Small intestine (tissue), 7 donors: ENCODE results near the gene FRAS1. TPM values are rescaled to one million over a fixed set of nuclear protein-coding genes. Genes with fewer than 3 reads are reported as not detected.
A peak's percentile ranks its signal among the peaks of the same experiment; 100 is the strongest.

Experiments used
- DNase-seq, 2 donors: peaks; one replicate each; pipeline versions ENCODE4 v3.0.0 to v3.0.0-alpha.2; 2013
- FAIRE-seq: peaks from 2 replicates; lab custom pipeline; 2012; peaks lifted over from hg19 to GRCh38; lab: Jason Lieb, UNC
- H3K27ac ChIP-seq, 3 donors: one replicate each; pipeline ENCODE4 v1.5.1; 2013; ENCODE audit warnings: low read length in 2 of 3, mild to moderate bottlenecking in 2 of 3, control low read depth in 1 of 3, inconsistent platforms in 1 of 3, low read depth in 1 of 3, moderate library complexity in 1 of 3
- H3K27me3 ChIP-seq, 3 donors: one replicate each; pipeline ENCODE4 v1.6.1; 2013; ENCODE audit warnings: low read length in 3 of 3, inconsistent platforms in 1 of 3; ENCODE audit not compliant: control insufficient read depth in 3 of 3, insufficient read depth in 3 of 3
- H3K36me3 ChIP-seq, 3 donors: one replicate each; pipeline ENCODE4 v1.6.1; 2013; ENCODE audit warnings: low read length in 3 of 3, inconsistent platforms in 1 of 3, low read depth in 1 of 3, mild to moderate bottlenecking in 1 of 3, moderate library complexity in 1 of 3; ENCODE audit not compliant: control insufficient read depth in 3 of 3, insufficient read depth in 2 of 3
- H3K4me1 ChIP-seq, 3 donors: one replicate each; pipeline ENCODE4 v1.6.1; 2013; ENCODE audit warnings: low read length in 2 of 3, inconsistent platforms in 1 of 3, low read depth in 1 of 3, mild to moderate bottlenecking in 1 of 3, moderate library complexity in 1 of 3; ENCODE audit not compliant: control insufficient read depth in 3 of 3, insufficient read depth in 2 of 3
- H3K4me3 ChIP-seq, 3 donors: one replicate each; pipeline ENCODE4 v1.5.1; 2013; ENCODE audit warnings: low read length in 3 of 3, control low read depth in 1 of 3, inconsistent platforms in 1 of 3, low read depth in 1 of 3, mild to moderate bottlenecking in 1 of 3, moderate library complexity in 1 of 3
- H3K9me3 ChIP-seq, 2 donors: one replicate each; pipeline ENCODE4 v1.6.1; 2013; ENCODE audit warnings: low read depth in 1 of 2, low read length in 1 of 2; ENCODE audit not compliant: control insufficient read depth in 2 of 2, insufficient read depth in 1 of 2
- WGBS, 3 donors: extraction: QIAGEN DNeasy Blood & Tissue Kit; methylation state at CpG; one replicate each; pipeline ENCODE4 v1.1.7; 2013; 5-methylcytosine and 5-hydroxymethylcytosine counted together
- polyA plus RNA-seq, 4 donors: library from polyadenylated mRNA; stranded (reverse) in 3 of 4; unstranded in 1 of 4; fragments of 200-250 nt in 3 of 4; fragments of 120-200 nt in 1 of 4; gene quantifications; one replicate each; pipeline versions ENCODE4 v1.2.1 to v1.2.3, GENCODE V29; 2013
- donor health status: healthy with polysubstance abuse.
- donor health status: control.
- donor health status: control.
- donor health status: Bipolar disorder and iron deficiency.
- donor health status: healthy.

The FRAS1 gene
- polyA plus RNA-seq, 4 donors: 0.16 to 12.6 TPM; not detected in 2

DNA sequence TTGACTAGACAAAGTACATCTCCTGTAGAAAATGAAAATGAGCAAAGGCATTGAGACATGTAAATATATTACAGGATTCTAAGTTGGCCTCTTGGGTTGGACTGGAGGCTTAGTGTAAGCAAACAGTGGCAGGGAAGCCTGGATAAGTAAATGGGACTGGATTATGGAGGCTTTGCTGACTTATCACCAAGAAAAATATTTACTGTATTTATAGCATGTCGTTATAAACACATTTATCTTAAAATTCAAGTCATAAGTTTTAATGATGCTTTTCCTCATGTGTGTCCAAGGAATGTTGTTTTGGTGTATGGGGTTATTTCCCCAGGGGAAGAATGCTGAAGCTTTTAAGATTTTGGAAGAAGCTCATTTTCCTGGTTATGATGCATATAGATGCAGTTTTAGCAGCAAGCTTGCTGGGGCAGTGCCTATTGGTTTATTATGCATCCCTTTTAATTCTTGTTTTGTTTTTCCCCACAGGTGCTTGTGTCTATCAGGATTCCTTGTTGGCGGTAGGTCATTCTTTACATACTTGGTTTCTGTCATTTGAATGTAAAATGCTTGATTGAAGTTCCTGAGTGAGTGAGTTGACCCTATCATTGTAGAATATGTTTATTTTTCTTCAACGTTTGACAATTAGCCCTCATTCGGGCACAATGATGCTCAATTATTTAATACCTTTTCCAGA is 8.5 kb downstream of the FRAS1 start:
- 49 to 51% (median 50%) methylated on average over 4 of the region's 4 CpGs for WGBS, 3 donors
- Histone ChIP-seq H3K4me3 (no peak overlapping the region), H3K27me3 (peaks cover 0 to 3% (median 0%) of the 10 kb centered on the region in 3 donors), H3K36me3 (no peaks in the 10 kb centered on the region), H3K27ac (no peak overlapping the region), H3K9me3 (no peaks in the 10 kb centered on the region), H3K4me1 (peaks cover 0 to 3% (median 0%) of the 10 kb centered on the region in 3 donors)
- DNase-seq: peak; percentile 3 to 43
- FAIRE-seq: no peak

DNA sequence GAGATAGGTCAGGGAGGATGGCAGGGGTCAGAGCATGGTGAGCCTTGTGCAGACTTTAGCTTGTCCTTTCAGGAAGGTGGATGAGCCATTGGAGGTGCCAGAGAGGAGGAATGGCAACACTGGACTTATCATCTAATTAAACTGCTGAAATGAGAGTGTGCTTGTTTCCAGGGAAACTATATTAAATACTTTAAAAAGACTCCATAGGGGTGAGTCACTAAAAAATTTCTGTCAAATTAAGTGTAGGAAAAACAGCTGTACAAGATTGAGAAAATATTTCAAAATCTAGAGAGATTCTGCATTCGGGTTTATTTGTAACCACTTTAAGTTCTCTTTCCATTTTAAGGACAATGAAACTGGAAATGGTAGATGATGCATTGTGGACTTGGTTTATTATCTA is 11.4 kb downstream of the FRAS1 start:
- no peaks in the 10 kb centered on the region for H3K9me3 ChIP-seq
- peaks cover 0 to under 1% (median 0%) of the 10 kb centered on the region in 3 donors for H3K27me3 ChIP-seq
- no peak overlapping the region for H3K27ac ChIP-seq
- H3K4me3 ChIP-seq: no peak overlapping the region
- DNase-seq: no peak
- H3K4me1 ChIP-seq: peaks cover 0 to 3% (median 0%) of the 10 kb centered on the region in 3 donors
- FAIRE-seq: no peak
- 46 to 94% (median 55%) methylated on average over 1 of the region's 1 CpG for WGBS, 3 donors
- no peaks in the 10 kb centered on the region for H3K36me3 ChIP-seq

DNA sequence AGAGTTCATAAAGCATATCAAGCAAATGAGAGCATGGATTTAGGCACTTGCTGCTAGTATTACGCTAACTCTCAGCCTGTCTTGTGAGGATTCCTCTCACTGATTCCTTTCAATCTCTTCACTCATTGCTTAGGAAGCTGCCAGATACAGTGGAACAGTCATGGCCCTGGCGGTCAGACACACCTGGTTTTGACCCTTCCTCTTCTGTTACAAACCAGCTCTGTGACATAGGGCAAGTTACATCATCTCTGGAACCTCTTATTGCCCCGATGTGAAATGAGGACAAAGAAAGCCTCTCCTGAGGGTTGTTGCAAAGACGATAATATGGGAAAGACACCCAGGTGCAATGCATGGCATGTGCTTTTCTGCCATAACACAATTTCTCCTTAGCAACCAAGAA is 12.2 kb downstream of the FRAS1 start:
- WGBS, 3 donors: 59 to 81% (median 74%) methylated on average over 4 of the region's 4 CpGs
- Histone ChIP-seq H3K36me3 (no peaks in the 10 kb centered on the region), H3K4me1 (peaks cover 0 to 4% (median 0%) of the 10 kb centered on the region in 3 donors), H3K27ac (no peak overlapping the region), H3K9me3 (no peaks in the 10 kb centered on the region), H3K4me3 (no peak overlapping the region), H3K27me3 (no peaks in the 10 kb centered on the region)
- DNase-seq (peak in 1 of 2 donors; percentile 68), FAIRE-seq (no peak)

DNA sequence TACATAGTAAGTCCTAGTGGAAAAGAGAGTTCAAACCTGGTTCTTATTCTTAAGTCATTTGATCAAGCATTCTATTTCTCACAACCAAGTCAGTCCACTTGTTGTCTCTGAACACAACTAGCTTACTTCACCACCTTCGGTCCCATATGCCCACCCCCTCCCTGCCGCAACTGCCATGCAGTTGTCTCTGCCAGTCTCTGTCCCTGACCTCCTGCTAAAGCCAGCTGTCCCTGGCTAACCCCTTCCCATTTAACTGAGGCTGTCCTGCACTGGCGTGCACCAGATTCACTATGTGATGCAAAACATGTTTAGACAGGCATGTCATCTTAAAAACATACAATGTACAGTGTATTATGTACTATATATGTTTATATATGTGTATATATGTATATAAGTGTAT is 12.7 kb downstream of the FRAS1 start:
- Histone ChIP-seq H3K27ac (no peak overlapping the region), H3K9me3 (no peaks in the 10 kb centered on the region), H3K4me3 (no peak overlapping the region), H3K36me3 (no peaks in the 10 kb centered on the region), H3K27me3 (no peaks in the 10 kb centered on the region), H3K4me1 (peaks cover 0 to 7% (median 0%) of the 10 kb centered on the region in 3 donors)
- 66 to 91% (median 89%) methylated on average over 3 of the region's 3 CpGs for WGBS, 3 donors
- FAIRE-seq (no peak), DNase-seq (no peak)

DNA sequence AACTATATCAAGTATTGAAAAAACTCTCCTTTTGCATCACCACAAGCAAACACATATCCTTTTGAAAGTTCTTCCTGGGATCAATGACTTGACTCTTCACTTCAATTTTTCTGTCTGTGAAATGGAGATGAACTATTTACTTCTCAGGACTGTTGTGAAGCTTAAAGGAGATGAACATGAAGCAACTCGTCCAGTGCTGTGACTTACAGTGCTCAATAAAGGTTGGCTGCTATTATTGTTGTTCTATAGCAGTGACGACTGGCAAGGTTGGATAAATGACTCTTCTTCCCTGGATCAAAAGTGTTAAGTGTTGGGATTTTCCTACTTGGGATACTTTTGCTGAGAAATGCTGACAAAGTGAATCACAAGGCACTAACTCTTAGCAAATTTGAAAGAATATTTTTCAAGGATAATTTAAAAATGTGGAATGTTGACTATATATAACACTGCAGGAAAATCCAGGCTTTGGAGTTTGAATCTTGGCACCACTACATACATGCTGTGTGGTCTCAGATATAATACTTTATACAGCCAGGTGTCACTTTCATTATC is 13.7 kb downstream of the FRAS1 start:
- Histone ChIP-seq H3K27ac (no peak overlapping the region), H3K4me3 (no peak overlapping the region), H3K36me3 (no peaks in the 10 kb centered on the region), H3K4me1 (peaks cover 0 to 7% (median 0%) of the 10 kb centered on the region in 3 donors), H3K9me3 (no peaks in the 10 kb centered on the region), H3K27me3 (no peaks in the 10 kb centered on the region)
- 70 to 79% (median 72%) methylated on average over 2 of the region's 2 CpGs for WGBS, 3 donors
- FAIRE-seq (no peak), DNase-seq (no peak)

DNA sequence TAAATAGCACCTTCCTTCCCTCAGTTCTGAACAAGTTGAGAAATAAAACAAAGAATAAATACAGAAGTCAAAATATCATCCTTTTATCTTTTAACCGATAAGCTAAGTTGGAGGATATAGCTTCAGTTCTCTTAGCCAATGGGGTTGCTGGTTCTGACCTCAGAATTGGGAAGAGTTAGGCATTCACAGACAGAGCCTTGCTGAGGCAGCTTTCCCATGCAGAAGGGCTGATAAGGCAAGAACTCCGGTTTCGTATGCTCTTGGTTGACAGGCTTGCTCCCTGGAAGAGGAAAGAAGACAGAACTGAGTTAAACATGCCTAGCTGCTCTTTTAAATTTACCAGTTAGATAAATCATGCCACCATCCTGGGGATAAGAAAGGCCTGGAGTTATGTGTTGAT is 17.6 kb downstream of the FRAS1 start:
- Histone ChIP-seq H3K4me3 (no peak overlapping the region), H3K4me1 (peaks cover 0 to 6% (median 0%) of the 10 kb centered on the region in 3 donors), H3K27ac (no peak overlapping the region), H3K9me3 (no peaks in the 10 kb centered on the region), H3K27me3 (no peaks in the 10 kb centered on the region), H3K36me3 (no peaks in the 10 kb centered on the region)
- FAIRE-seq (no peak), DNase-seq (no peak)
- 79 to 93% (median 88%) methylated on average over 3 of the region's 3 CpGs for WGBS, 3 donors

DNA sequence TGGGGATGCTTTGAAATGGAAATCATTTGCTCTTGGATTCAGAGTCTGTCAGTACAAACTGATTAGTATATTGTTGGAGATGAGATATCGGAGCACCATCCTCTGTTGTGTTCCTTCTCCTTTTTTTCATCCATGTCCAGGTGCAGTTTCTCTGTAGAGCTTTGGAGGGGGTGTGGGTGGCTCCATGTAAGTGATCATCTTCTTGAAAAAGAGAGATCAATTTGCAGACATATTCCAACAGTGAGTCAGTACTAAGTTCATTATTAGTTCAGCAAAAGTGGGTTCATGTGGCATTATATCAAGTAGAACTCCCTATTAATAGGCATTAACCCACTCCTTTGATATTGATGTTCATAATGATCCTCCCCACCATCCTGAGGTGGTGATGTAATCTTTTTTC is 18.9 kb downstream of the FRAS1 start:
- Histone ChIP-seq H3K9me3 (no peaks in the 10 kb centered on the region), H3K27me3 (no peaks in the 10 kb centered on the region), H3K27ac (no peak overlapping the region), H3K4me1 (peaks cover 0 to 4% (median 0%) of the 10 kb centered on the region in 3 donors), H3K36me3 (no peaks in the 10 kb centered on the region), H3K4me3 (no peak overlapping the region)
- 88 to 96% (median 89%) methylated on average over 1 of the region's 1 CpG for WGBS, 3 donors
- FAIRE-seq (no peak), DNase-seq (no peak)

DNA sequence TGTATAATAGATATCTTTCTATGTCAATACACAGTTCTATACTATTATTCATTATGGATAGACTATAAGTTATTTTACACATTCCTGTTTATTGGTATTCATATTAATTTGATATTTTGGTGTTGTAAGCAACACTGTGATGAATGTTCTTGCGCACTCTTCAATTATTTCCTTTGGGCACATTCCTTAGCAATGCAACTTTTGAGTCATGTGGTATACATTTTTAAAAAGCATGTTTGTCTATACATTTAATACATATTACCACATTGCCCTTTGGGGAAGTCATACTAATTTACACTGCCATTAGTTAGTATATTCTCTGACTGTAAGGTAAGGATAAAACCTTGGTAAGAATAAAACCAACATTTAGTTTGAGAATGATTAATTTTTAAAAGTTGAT is 21.0 kb downstream of the FRAS1 start:
- FAIRE-seq: no peak
- 97 to 100% (median 100%) methylated on average over 1 of the region's 1 CpG for WGBS, 3 donors
- DNase-seq: no peak

More for the DNA sequence above, 21.0 kb downstream of the FRAS1 start:
- Histone ChIP-seq H3K27me3 (no peaks in the 10 kb centered on the region), H3K9me3 (no peaks in the 10 kb centered on the region), H3K36me3 (no peaks in the 10 kb centered on the region), H3K27ac (no peak overlapping the region), H3K4me1 (peaks cover 0 to 4% (median 0%) of the 10 kb centered on the region in 3 donors), H3K4me3 (no peak overlapping the region)
